NCI-H1436 (cell line): ENCODE results near the gene ITPA.

ENCODE experiments used
- DNase-seq: peaks from one replicate; lab custom pipeline; 2025; lab: John Stamatoyannopoulos, UW

Gene ITPA

GRCh38 chr20:3227936-3228749 lies 18.8 kb downstream of the ITPA start:
- DNase-seq, result no peak

- no peak for DNase-seq
Observed at GRCh38 chr20:3228750-3229032, 19.4 kb downstream of the ITPA start.

GRCh38 chr20:3229158-3229557 lies 19.9 kb downstream of the ITPA start:
- DNase-seq, result no peak

- DNase-seq, result no peak
Observed at GRCh38 chr20:3229798-3230197, 20.5 kb downstream of the ITPA start.

- no peak for DNase-seq
Observed at GRCh38 chr20:3231116-3231515, 21.8 kb downstream of the ITPA start.

- DNase-seq, result no peak
Observed at GRCh38 chr20:3231889-3232588, 22.7 kb downstream of the ITPA start.

- DNase-seq, result no peak
Observed at GRCh38 chr20:3233131-3233990, 24.1 kb downstream of the ITPA start.

GRCh38 chr20:3233991-3234498 lies 24.7 kb downstream of the ITPA start:
- no peak for DNase-seq

- DNase-seq, result no peak
Observed at GRCh38 chr20:3235666-3236324, 26.5 kb downstream of the ITPA start.

GRCh38 chr20:3237011-3237957 lies 28.0 kb downstream of the ITPA start:
- DNase-seq, result no peak

GRCh38 chr20:3237958-3238615 lies 28.8 kb downstream of the ITPA start:
- no peak for DNase-seq

- DNase-seq, result no peak
Observed at GRCh38 chr20:3238616-3239025, 29.3 kb downstream of the ITPA start.

GRCh38 chr20:3239026-3239866 lies 29.9 kb downstream of the ITPA start, which contains the start of gene SLC4A11:
SLC4A11 (minus strand) TSS chr20:3239190; CDS start chr20:3239137, 53 bp downstream.
- no peak for DNase-seq

- DNase-seq, result no peak
Observed at GRCh38 chr20:3239867-3240775, 30.8 kb downstream of the ITPA start.

- no peak for DNase-seq
Observed at GRCh38 chr20:3240776-3241363, 31.6 kb downstream of the ITPA start.

- no peak for DNase-seq
Observed at GRCh38 chr20:3242172-3242692, 32.9 kb downstream of the ITPA start.

GRCh38 chr20:3243718-3244358 lies 34.5 kb downstream of the ITPA start:
- DNase-seq, result no peak
